Astrocyte (in vitro differentiated cells and primary cell): Measurements from ENCODE around the gene CRYM. TPM values are rescaled to one million over a fixed set of nuclear protein-coding genes. Genes with fewer than 3 reads are reported as not detected.

Source experiments
- DNase-seq: peaks from one replicate; pipeline ENCODE4 v3.0.0-alpha.2; 2010; ENCODE audit warnings: low read depth
- FAIRE-seq: peaks from 2 replicates; lab custom pipeline; 2011; peaks lifted over from hg19 to GRCh38; lab: Jason Lieb, UNC
- H2AFZ ChIP-seq: 2 replicates; pipeline ENCODE4 v1.6.0; 2012; ENCODE audit warnings: low read depth, low read length, inconsistent platforms
- H3K27ac ChIP-seq: 2 replicates; pipeline ENCODE4 v1.5.1; 2011; ENCODE audit warnings: low read depth, low read length, inconsistent platforms
- H3K27me3 ChIP-seq: 2 replicates; pipeline ENCODE4 v1.6.0; 2011; ENCODE audit warnings: low read length, inconsistent platforms; ENCODE audit not compliant: insufficient read depth
- H3K36me3 ChIP-seq: 2 replicates; pipeline ENCODE4 v1.5.1; 2011; ENCODE audit warnings: low read length, inconsistent platforms; ENCODE audit not compliant: insufficient read depth
- H3K4me1 ChIP-seq: 2 replicates; pipeline ENCODE4 v1.5.1; 2011; ENCODE audit warnings: low read length, inconsistent platforms; ENCODE audit not compliant: insufficient read depth
- H3K4me2 ChIP-seq: 2 replicates; pipeline ENCODE4 v1.6.0; 2012; ENCODE audit warnings: low read length, inconsistent platforms
- H3K4me3 ChIP-seq: 2 replicates; pipeline ENCODE4 v1.5.1; 2011; ENCODE audit warnings: low read depth, mild to moderate bottlenecking, low read length, inconsistent platforms; ENCODE audit not compliant: insufficient read depth
- H3K79me2 ChIP-seq: 2 replicates; pipeline ENCODE4 v1.6.0; 2012; ENCODE audit warnings: mild to moderate bottlenecking, low read length, inconsistent platforms; ENCODE audit not compliant: insufficient read depth
- H3K9ac ChIP-seq: 2 replicates; pipeline ENCODE4 v1.6.0; 2012; ENCODE audit warnings: mild to moderate bottlenecking, low read length, inconsistent platforms
- H3K9me3 ChIP-seq: 2 replicates; pipeline ENCODE4 v1.5.1; 2012; ENCODE audit warnings: low read depth, mild to moderate bottlenecking, low read length, inconsistent platforms; ENCODE audit not compliant: insufficient read depth
- H4K20me1 ChIP-seq: 2 replicates; pipeline ENCODE4 v1.6.0; 2012; ENCODE audit warnings: low read length, inconsistent platforms; ENCODE audit not compliant: insufficient read depth
- H3K27ac Mint-ChIP-seq: one replicate; pipeline ENCODE4 v1.8.0; 2021; ENCODE audit warnings: mild to moderate bottlenecking, mixed read lengths; ENCODE audit not compliant: unreplicated experiment
- H3K27me3 Mint-ChIP-seq: one replicate; pipeline ENCODE4 v1.8.0; 2021; ENCODE audit warnings: low read depth, mixed read lengths; ENCODE audit not compliant: unreplicated experiment
- H3K36me3 Mint-ChIP-seq: one replicate; pipeline ENCODE4 v1.8.0; 2021; ENCODE audit warnings: low read depth, mixed read lengths; ENCODE audit not compliant: unreplicated experiment
- H3K4me1 Mint-ChIP-seq: one replicate; pipeline ENCODE4 v1.8.0; 2021; ENCODE audit warnings: low read depth, mixed read lengths; ENCODE audit not compliant: unreplicated experiment
- H3K4me3 Mint-ChIP-seq: one replicate; pipeline ENCODE4 v1.8.0; 2021; ENCODE audit warnings: mild to moderate bottlenecking, moderate library complexity, mixed read lengths; ENCODE audit not compliant: unreplicated experiment
- H3K9me3 Mint-ChIP-seq: one replicate; pipeline ENCODE4 v1.8.0; 2021; ENCODE audit warnings: mild to moderate bottlenecking, mixed read lengths; ENCODE audit not compliant: unreplicated experiment
- CTCF ChIP-seq: IDR thresholded peaks from 2 replicates; pipeline ENCODE4 v1.5.1; 2011; ENCODE audit warnings: low read depth, mild to moderate bottlenecking, inconsistent platforms, low read length, moderate library complexity; ENCODE audit not compliant: insufficient read depth
- EZH2 ChIP-seq: IDR thresholded peaks from 2 replicates; pipeline ENCODE4 v1.6.1; 2012; ENCODE audit warnings: mild to moderate bottlenecking, low read length, inconsistent platforms; ENCODE audit not compliant: insufficient read depth
- total RNA-seq: library from RNA; stranded (reverse); gene quantifications from 2 replicates; pipeline ENCODE4 v1.2.1, GENCODE V29; 2021

The CRYM gene
- total RNA-seq, 1 donor from 2014 or later, result 0.50 TPM

GRCh38 chr16:21302898-21303528 lies 24.9 kb upstream of the CRYM start:
- peak overlapping the region; percentile 7 for H3K4me3 ChIP-seq
- peak overlapping the region; percentile 66 for H3K9ac ChIP-seq
- H3K36me3 ChIP-seq, result no peaks in the 10 kb centered on the region
- TF ChIP-seq CTCF (no peak), EZH2 (no peak)
- H3K9me3 ChIP-seq, result no peaks in the 10 kb centered on the region
- H3K4me2 ChIP-seq, result peak overlapping the region; percentile 99
- no peaks in the 10 kb centered on the region for H3K79me2 ChIP-seq
- H4K20me1 ChIP-seq, result no peaks in the 10 kb centered on the region
- Mint-ChIP-seq H3K9me3 (no peaks in the 10 kb centered on the region), H3K27me3 (peaks cover 3% of the 10 kb centered on the region), H3K27ac (peak overlapping the region; percentile 7), H3K36me3 (no peaks in the 10 kb centered on the region), H3K4me1 (peaks cover 15% of the 10 kb centered on the region), H3K4me3 (peak overlapping the region; percentile 91)
- DNase-seq (peak; percentile 64), FAIRE-seq (no peak)
- H2AFZ ChIP-seq, result no peak overlapping the region
- no peaks in the 10 kb centered on the region for H3K27me3 ChIP-seq
- H3K4me1 ChIP-seq, result peaks cover 12% of the 10 kb centered on the region
- H3K27ac ChIP-seq, result no peak overlapping the region

- Histone ChIP-seq H4K20me1 (no peaks in the 10 kb centered on the region), H3K27ac (no peak overlapping the region), H3K27me3 (no peaks in the 10 kb centered on the region), H2AFZ (no peak overlapping the region), H3K36me3 (no peaks in the 10 kb centered on the region), H3K4me3 (peak overlapping the region; percentile 7), H3K4me1 (peaks cover 12% of the 10 kb centered on the region), H3K79me2 (no peaks in the 10 kb centered on the region), H3K4me2 (peak overlapping the region; percentile 99), H3K9me3 (no peaks in the 10 kb centered on the region), H3K9ac (peak overlapping the region; percentile 66)
- H3K27me3 Mint-ChIP-seq, result peaks cover 3% of the 10 kb centered on the region
- no peak for FAIRE-seq
- no peaks in the 10 kb centered on the region for H3K36me3 Mint-ChIP-seq
- peak overlapping the region; percentile 22 for H3K27ac Mint-ChIP-seq
- no peaks in the 10 kb centered on the region for H3K9me3 Mint-ChIP-seq
- peak overlapping the region; percentile 91 for H3K4me3 Mint-ChIP-seq
- peaks cover 15% of the 10 kb centered on the region for H3K4me1 Mint-ChIP-seq
- TF ChIP-seq CTCF (no peak), EZH2 (no peak)
- DNase-seq, result no peak
These were observed 24.4 kb upstream of the CRYM start for GRCh38 chr16:21302454-21302853.

- no peaks in the 10 kb centered on the region for H3K9me3 ChIP-seq
- H3K4me2 ChIP-seq, result peak overlapping the region; percentile 99
- H3K4me1 ChIP-seq, result peaks cover 12% of the 10 kb centered on the region
- FAIRE-seq, result no peak
- H3K27me3 Mint-ChIP-seq, result peaks cover 3% of the 10 kb centered on the region
- H3K9ac ChIP-seq, result peak overlapping the region; percentile 66
- H3K9me3 Mint-ChIP-seq, result no peaks in the 10 kb centered on the region
- no peaks in the 10 kb centered on the region for H3K36me3 ChIP-seq
- no peaks in the 10 kb centered on the region for H3K36me3 Mint-ChIP-seq
- no peak for DNase-seq
- H3K4me3 Mint-ChIP-seq, result peak overlapping the region; percentile 91
- H2AFZ ChIP-seq, result peak overlapping the region; percentile 95
- H3K27me3 ChIP-seq, result no peaks in the 10 kb centered on the region
- H4K20me1 ChIP-seq, result no peaks in the 10 kb centered on the region
- no peak overlapping the region for H3K27ac ChIP-seq
- TF ChIP-seq EZH2, result no peak
- TF ChIP-seq CTCF, result no peak
- no peak overlapping the region for H3K27ac Mint-ChIP-seq
- peak overlapping the region; percentile 70 for H3K4me3 ChIP-seq
- H3K79me2 ChIP-seq, result no peaks in the 10 kb centered on the region
- H3K4me1 Mint-ChIP-seq, result peaks cover 15% of the 10 kb centered on the region
These were observed 23.8 kb upstream of the CRYM start for GRCh38 chr16:21301895-21302291.
